Peyer's patch (tissue), 4 donors: ENCODE data around the gene SLC5A2.

Experiments
- CTCF ChIP-seq, 6 experiments: fragments of 450-650 bp in 4 of 6; fragments of 200-600 bp in 2 of 6; sonication (generic) in 1 of 6; IDR thresholded peaks; one replicate each; pipeline ENCODE4 v1.5.1; 2017 to 2019; ENCODE audit warnings: antibody characterized with exemption in 6 of 6, mild to moderate bottlenecking in 3 of 6, moderate library complexity in 1 of 6
- POLR2A ChIP-seq, 2 donors: fragments of 450-650 bp; IDR thresholded peaks; one replicate each; pipeline ENCODE4 v1.5.1; 2017; ENCODE audit warnings: antibody characterized with exemption in 2 of 2, mild to moderate bottlenecking in 2 of 2, moderate library complexity in 2 of 2

GRCh38 chr16:31474773-31475738 is 7.9 kb upstream of the SLC5A2 start:
- TF ChIP-seq POLR2A (IDR thresholded peaks at IDR 0.05) (no peak), CTCF (IDR thresholded peaks at IDR 0.05) (no peak)
